Fibroblast of the aortic adventitia (primary cell): Measurements from ENCODE around the gene USP49. TPM values are rescaled to one million over a fixed set of nuclear protein-coding genes. Genes with fewer than 3 reads are reported as not detected.

ENCODE experiments used
- DNase-seq: peaks from one replicate; pipeline ENCODE4 v3.0.0-alpha.2; 2010; ENCODE audit warnings: low read depth
- H3K4me3 ChIP-seq: 2 replicates; pipeline ENCODE4 v1.5.1; 2011; ENCODE audit warnings: low read depth, mild to moderate bottlenecking, control low read depth, low read length, moderate library complexity
- total RNA-seq: library from RNA; depleted of rRNA; stranded (reverse); fragments of >200 nt; gene quantifications from 2 replicates; pipeline ENCODE4 v1.2.3, GENCODE V29; 2012; ENCODE audit warnings: low replicate concordance
- TF ChIP-seq, protein P1 (sequence below): IDR thresholded peaks from 2 replicates; pipeline ENCODE4 v1.5.1; 2011; ENCODE audit warnings: mild to moderate bottlenecking, low read length, control low read depth, inconsistent platforms; ENCODE audit not compliant: insufficient read depth

Gene USP49
- total RNA-seq, 1 donor, result 2.7 TPM

GRCh38 chr6:41757931-41758640 is 137.1 kb downstream of the USP49 start:
- no peak for DNase-seq
- no peak overlapping the region for H3K4me3 ChIP-seq
- TF ChIP-seq, protein P1, sequence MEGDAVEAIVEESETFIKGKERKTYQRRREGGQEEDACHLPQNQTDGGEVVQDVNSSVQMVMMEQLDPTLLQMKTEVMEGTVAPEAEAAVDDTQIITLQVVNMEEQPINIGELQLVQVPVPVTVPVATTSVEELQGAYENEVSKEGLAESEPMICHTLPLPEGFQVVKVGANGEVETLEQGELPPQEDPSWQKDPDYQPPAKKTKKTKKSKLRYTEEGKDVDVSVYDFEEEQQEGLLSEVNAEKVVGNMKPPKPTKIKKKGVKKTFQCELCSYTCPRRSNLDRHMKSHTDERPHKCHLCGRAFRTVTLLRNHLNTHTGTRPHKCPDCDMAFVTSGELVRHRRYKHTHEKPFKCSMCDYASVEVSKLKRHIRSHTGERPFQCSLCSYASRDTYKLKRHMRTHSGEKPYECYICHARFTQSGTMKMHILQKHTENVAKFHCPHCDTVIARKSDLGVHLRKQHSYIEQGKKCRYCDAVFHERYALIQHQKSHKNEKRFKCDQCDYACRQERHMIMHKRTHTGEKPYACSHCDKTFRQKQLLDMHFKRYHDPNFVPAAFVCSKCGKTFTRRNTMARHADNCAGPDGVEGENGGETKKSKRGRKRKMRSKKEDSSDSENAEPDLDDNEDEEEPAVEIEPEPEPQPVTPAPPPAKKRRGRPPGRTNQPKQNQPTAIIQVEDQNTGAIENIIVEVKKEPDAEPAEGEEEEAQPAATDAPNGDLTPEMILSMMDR, result no peak

- no peak overlapping the region for H3K4me3 ChIP-seq
- DNase-seq, result no peak
- TF ChIP-seq, protein P1, result no peak
Measured at GRCh38 chr6:41757271-41757670, 137.9 kb downstream of the USP49 start.

- TF ChIP-seq, protein P1, result no peak
- no peak for DNase-seq
- H3K4me3 ChIP-seq, result no peak overlapping the region
Measured at GRCh38 chr6:41756354-41756753, 138.8 kb downstream of the USP49 start.

DNA sequence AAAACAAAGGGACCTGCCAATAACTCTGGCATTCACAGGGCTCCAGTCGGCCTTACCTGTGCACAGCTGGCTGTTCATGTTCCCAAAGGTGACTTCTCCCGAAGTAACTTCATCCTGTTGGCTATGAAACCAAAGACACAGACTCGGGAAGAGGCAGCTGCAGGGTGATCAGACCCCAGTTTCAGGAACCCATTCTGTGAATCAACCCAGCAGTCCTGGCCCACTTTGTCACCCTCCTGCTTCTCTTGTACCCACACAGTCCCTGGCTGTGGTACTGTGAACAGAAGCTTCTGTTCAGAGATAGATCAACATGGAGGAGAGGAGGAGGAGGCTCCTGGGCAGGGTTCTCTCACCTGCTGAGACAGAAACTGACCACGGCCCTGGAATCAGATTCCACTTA is 139.3 kb downstream of the USP49 start:
- H3K4me3 ChIP-seq, result no peak overlapping the region
- TF ChIP-seq, protein P1, result no peak
- no peak for DNase-seq

DNA sequence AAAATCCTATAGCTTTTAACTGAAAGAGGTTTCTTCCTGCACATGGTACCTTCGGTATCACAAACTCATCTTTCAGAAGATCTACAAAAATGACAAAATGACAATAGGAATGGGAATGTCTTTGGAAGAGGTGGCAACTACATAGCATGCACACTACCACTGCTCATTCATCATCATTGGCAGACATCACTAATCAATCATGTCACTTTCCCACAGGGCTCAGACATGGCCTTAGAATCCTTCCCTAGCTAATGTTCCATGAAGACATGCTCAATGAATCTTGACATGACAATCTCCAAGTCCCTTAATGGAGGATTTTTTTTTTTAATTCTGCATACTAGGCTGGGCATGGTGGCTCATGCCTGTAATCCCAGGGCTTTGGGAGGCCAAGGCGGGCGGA is 144.8 kb downstream of the USP49 start:
- TF ChIP-seq, protein P1, result no peak
- no peak for DNase-seq
- no peak overlapping the region for H3K4me3 ChIP-seq

- no peak overlapping the region for H3K4me3 ChIP-seq
- no peak for DNase-seq
- TF ChIP-seq, protein P1, result no peak
Measured at GRCh38 chr6:41748542-41748941, 146.6 kb downstream of the USP49 start.

DNA sequence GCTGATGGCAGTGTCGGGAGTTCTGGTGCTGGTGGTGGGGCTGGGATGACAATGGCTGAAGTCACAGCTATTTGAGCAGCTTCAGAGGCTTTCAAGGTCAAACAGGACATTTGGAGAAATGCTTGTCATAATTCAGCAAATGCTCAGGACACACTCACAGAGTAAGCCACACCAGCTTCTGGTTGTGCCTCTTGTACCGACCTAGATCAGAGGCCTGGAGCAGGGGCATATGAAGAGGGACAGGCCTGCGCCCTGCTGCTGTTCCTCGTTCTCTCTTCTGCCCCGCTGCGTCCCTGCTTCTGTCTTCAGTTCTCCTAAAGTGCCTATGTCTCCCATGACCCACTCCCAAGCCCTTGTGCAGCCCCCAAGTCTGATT is 147.1 kb downstream of the USP49 start:
- TF ChIP-seq, protein P1, result no peak
- H3K4me3 ChIP-seq, result no peak overlapping the region
- no peak for DNase-seq
